Vagina (tissue), 2 donors: Measurements from ENCODE around the gene PPIL6. TPM values are rescaled to one million over a fixed set of nuclear protein-coding genes. Genes with fewer than 3 reads are reported as not detected.
"Not testable (repeated sequence)": the region's sequence is repeated elsewhere in the genome, so short reads cannot be mapped to it uniquely, and the experiment has no call there.

Experiments used
- DNase-seq, 2 donors: peaks; one replicate each; pipeline ENCODE4 v3.0.0-alpha.2; 2017; ENCODE audit errors: extremely low spot score in 2 of 2
- H3K27ac ChIP-seq: fragments of 200-600 bp; sonication (generic); one replicate; pipeline ENCODE4 v1.5.1; 2019
- H3K27me3 ChIP-seq: fragments of 200-600 bp; sonication (generic); one replicate; pipeline ENCODE4 v1.5.1; 2019
- H3K36me3 ChIP-seq, 2 donors: fragments of 200-600 bp; sonication (generic); one replicate each; pipeline ENCODE4 v1.5.1; 2017 to 2019
- H3K4me1 ChIP-seq: fragments of 200-600 bp; sonication (generic); one replicate; pipeline ENCODE4 v1.5.1; 2019
- H3K4me3 ChIP-seq, 2 donors: fragments of 200-600 bp; sonication (generic); 1 replicate in 1 of 2; 2 replicates in 1 of 2; pipeline ENCODE4 v1.5.1; 2016 to 2019
- H3K9me3 ChIP-seq: fragments of 200-600 bp; sonication (generic); one replicate; pipeline ENCODE4 v1.5.1; 2019
- CTCF ChIP-seq, 3 experiments: fragments of 450-650 bp in 2 of 3; fragments of 200-600 bp in 1 of 3; sonication (generic) in 1 of 3; IDR thresholded peaks; one replicate each; pipeline ENCODE4 v1.5.1; 2017 to 2019; ENCODE audit warnings: antibody characterized with exemption in 3 of 3, mild to moderate bottlenecking in 2 of 3, moderate library complexity in 2 of 3
- POLR2A ChIP-seq, 2 donors: fragments of 450-650 bp; IDR thresholded peaks; one replicate each; pipeline ENCODE4 v1.6.1; 2017; ENCODE audit warnings: antibody characterized with exemption in 2 of 2, mild to moderate bottlenecking in 2 of 2, moderate library complexity in 2 of 2
- POLR2AphosphoS5 ChIP-seq, 2 donors: sonication (generic); formaldehyde crosslinking; IDR thresholded peaks; one replicate each; pipeline ENCODE4 v1.9.0; 2017; ENCODE audit warnings: antibody characterized with exemption in 2 of 2, mild to moderate bottlenecking in 2 of 2, low read depth in 1 of 2; ENCODE audit not compliant: insufficient read depth in 1 of 2
- intact Hi-C: fragments of 100-400 bp; cut with DNase I; formaldehyde crosslinking; loops from one replicate; pipeline ENCODE4 v1.15.1; 2023
- total RNA-seq: library from RNA; depleted of rRNA; stranded (reverse); fragments of >200 nt; gene quantifications from one replicate; pipeline ENCODE4 v1.2.3, GENCODE V29; 2016

Gene PPIL6
- total RNA-seq, 1 donor from 2014 or later: 3.9 TPM

GRCh38 chr6:109467696-109468095 lies 27.3 kb upstream of the PPIL6 start:
- Histone ChIP-seq H3K4me3 (no peak overlapping the region), H3K36me3 (peaks cover 0 to 62% of the 10 kb centered on the region in 2 donors), H3K27me3 (no peaks in the 10 kb centered on the region), H3K4me1 (no peaks in the 10 kb centered on the region), H3K9me3 (no peaks in the 10 kb centered on the region), H3K27ac (no peak overlapping the region)
- TF ChIP-seq POLR2AphosphoS5 (IDR thresholded peaks at IDR 0.05; ENCODE audit: insufficient read depth in 1 of 2, low read depth in 1 of 2) (no peak), POLR2A (IDR thresholded peaks at IDR 0.05) (no peak), CTCF (IDR thresholded peaks at IDR 0.05) (no peak)
- intact Hi-C loops: no loop called here
- DNase-seq: no peak

- TF ChIP-seq POLR2AphosphoS5 (IDR thresholded peaks at IDR 0.05; ENCODE audit: insufficient read depth in 1 of 2, low read depth in 1 of 2) (no peak), POLR2A (IDR thresholded peaks at IDR 0.05) (no peak), CTCF (IDR thresholded peaks at IDR 0.05) (no peak)
- Histone ChIP-seq H3K27ac (no peak overlapping the region), H3K27me3 (no peaks in the 10 kb centered on the region), H3K4me3 (no peak overlapping the region), H3K9me3 (no peaks in the 10 kb centered on the region), H3K4me1 (no peaks in the 10 kb centered on the region), H3K36me3 (peaks cover 0 to 62% of the 10 kb centered on the region in 2 donors)
- intact Hi-C loops: no loop called here
- DNase-seq: no peak
These were observed 25.9 kb upstream of the PPIL6 start for GRCh38 chr6:109466212-109466923.

- no peak for TF ChIP-seq POLR2A (IDR thresholded peaks at IDR 0.05)
- Histone ChIP-seq H3K27ac (no peak overlapping the region), H3K9me3 (no peaks in the 10 kb centered on the region), H3K4me1 (no peaks in the 10 kb centered on the region), H3K36me3 (peaks cover 0 to 56% of the 10 kb centered on the region in 2 donors), H3K4me3 (no peak overlapping the region), H3K27me3 (no peaks in the 10 kb centered on the region)
- no peak for DNase-seq
- intact Hi-C loops: no loop called here
These were observed 25.3 kb upstream of the PPIL6 start for GRCh38 chr6:109465772-109466171.

GRCh38 chr6:109461733-109462526 lies 21.5 kb upstream of the PPIL6 start:
- no peaks in the 10 kb centered on the region for H3K9me3 ChIP-seq
- H3K36me3 ChIP-seq: peaks cover 0 to 41% of the 10 kb centered on the region in 2 donors
- no peaks in the 10 kb centered on the region for H3K27me3 ChIP-seq
- peaks cover 14% of the 10 kb centered on the region for H3K4me1 ChIP-seq
- intact Hi-C loops: no loop called here
- no peak overlapping the region for H3K4me3 ChIP-seq
- no peak overlapping the region for H3K27ac ChIP-seq
- no peak for DNase-seq
- TF ChIP-seq POLR2A (IDR thresholded peaks at IDR 0.05): no peak
- TF ChIP-seq POLR2AphosphoS5 (IDR thresholded peaks at IDR 0.05; ENCODE audit: insufficient read depth in 1 of 2, low read depth in 1 of 2): peak in 1 of 2 donors; percentile 63

- H3K4me3 ChIP-seq, H3K9me3 ChIP-seq, DNase-seq, H3K27ac ChIP-seq, intact Hi-C loops, H3K27me3 ChIP-seq: not testable (repeated sequence)
- H3K36me3 ChIP-seq: peaks cover 0 to 35% of the 10 kb centered on the region in 2 donors
- peaks cover 22% of the 10 kb centered on the region for H3K4me1 ChIP-seq
These were observed 20.8 kb upstream of the PPIL6 start for GRCh38 chr6:109461205-109461604.

GRCh38 chr6:109460161-109460829 lies 19.9 kb upstream of the PPIL6 start:
- TF ChIP-seq POLR2A (IDR thresholded peaks at IDR 0.05) (no peak), CTCF (IDR thresholded peaks at IDR 0.05) (no peak), POLR2AphosphoS5 (IDR thresholded peaks at IDR 0.05; ENCODE audit: insufficient read depth in 1 of 2, low read depth in 1 of 2) (no peak)
- H3K27ac ChIP-seq: no peak overlapping the region

More at GRCh38 chr6:109460161-109460829, 19.9 kb upstream of the PPIL6 start:
- H3K9me3 ChIP-seq: no peaks in the 10 kb centered on the region
- DNase-seq: no peak
- H3K36me3 ChIP-seq: peaks cover 0 to 26% of the 10 kb centered on the region in 2 donors
- peaks cover 25% of the 10 kb centered on the region for H3K4me1 ChIP-seq
- intact Hi-C loops: no loop called here
- H3K4me3 ChIP-seq: no peak overlapping the region
- no peaks in the 10 kb centered on the region for H3K27me3 ChIP-seq
